ENCODE measurements around the gene GNAL.
"Not testable (repeated sequence)": the region's sequence is repeated elsewhere in the genome, so short reads cannot be mapped to it uniquely, and the experiment has no call there.

GRCh38 chr18:11854554-11854953 is 165.5 kb downstream of the GNAL start:
- not testable (repeated sequence) for TF ChIP-seq ZNF280D (tag by site-specific recombination; IDR thresholded peaks at IDR 0.05); PRDM1 (tag by site-specific recombination; IDR thresholded peaks at IDR 0.05); ZNF24 (tag by site-specific recombination; IDR thresholded peaks at IDR 0.05); ZBTB8A (tag by site-specific recombination; IDR thresholded peaks at IDR 0.05); ZBTB17 (tag by site-specific recombination; IDR thresholded peaks at IDR 0.05); CTCF (tag by site-specific recombination; IDR thresholded peaks at IDR 0.05); ZNF423 (tag by site-specific recombination; IDR thresholded peaks at IDR 0.05); ZNF629 (tag by site-specific recombination; IDR thresholded peaks at IDR 0.05); ZNF274 (IDR thresholded peaks at IDR 0.05; ENCODE audit: low read length); ZNF274 (tag by site-specific recombination; IDR thresholded peaks at IDR 0.05; ENCODE audit: borderline replicate concordance); REST (tag by site-specific recombination; IDR thresholded peaks at IDR 0.05); RBAK (tag by site-specific recombination; IDR thresholded peaks at IDR 0.05); SP7 (tag by site-specific recombination; IDR thresholded peaks at IDR 0.05); INSM2 (tag by site-specific recombination; IDR thresholded peaks at IDR 0.05)

Measured in HEK293 (cell line).